Measurements from ENCODE around the gene CDPF1. TPM values are rescaled to one million over a fixed set of nuclear protein-coding genes. Genes with fewer than 3 reads are reported as not detected.

CDPF1 gene
- total RNA-seq, 1 experiment from 2014 or later, result 16.3 TPM

GRCh38 chr22:46239261-46240048, 10.6 kb downstream of the CDPF1 start:
- ChIA-PET POLR2A (no interaction called here), CTCF (no interaction called here), RAD21 (ENCODE audit: low non-redundant PET in 1 of 2, low total read pairs in 2 of 2, uncharacterized antibody in 2 of 2, unreplicated experiment in 2 of 2) (no interaction called here)
- no peak overlapping the region for H3K4me2 ChIP-seq (ENCODE audit: low read length)
- no peaks in the 10 kb centered on the region for H4K20me1 ChIP-seq (ENCODE audit: insufficient read depth)
- ATAC-seq, result no peak
- no peaks in the 10 kb centered on the region for H3K9me2 ChIP-seq (ENCODE audit: insufficient read depth)
- peaks cover 0 to 2% of the 10 kb centered on the region in 2 experiments; a peak in 1 of 4 replicates for H3K36me3 ChIP-seq (ENCODE audit: control insufficient read depth in 1 of 2, insufficient read depth in 2 of 2, low read length in 2 of 2)
- no peak overlapping the region for H3K9ac ChIP-seq (ENCODE audit: low read length)
- intact Hi-C loops (cut with micrococcal nuclease), result loop anchor here (10.0 kb wide), 1 partner anchor 85 kb away; the partner anchor contains the start of gene PPARA
- H3K79me2 ChIP-seq (ENCODE audit: insufficient read depth, low read length), result no peaks in the 10 kb centered on the region
- TF ChIP-seq TCF7L2 (IDR thresholded peaks at IDR 0.05; ENCODE audit: borderline replicate concordance, extremely low read depth, insufficient read depth, insufficient read length), result no peak
- no peaks in the 10 kb centered on the region for H3K27me3 ChIP-seq (ENCODE audit: insufficient read depth, low read length)
- no peaks in the 10 kb centered on the region for H3K9me3 ChIP-seq (ENCODE audit: control insufficient read depth in 1 of 2, insufficient read depth in 1 of 2, low read depth in 1 of 2, low read length in 2 of 2)
- DNase-seq (ENCODE audit: low read depth, low spot score), result no peak
- H3K4me3 ChIP-seq (replicated peaks in 1 of 2; ENCODE audit: low read depth in 1 of 2, low read length in 2 of 2), result no peak overlapping the region
- H2AFZ ChIP-seq (ENCODE audit: low read depth, low read length, poor library complexity, severe bottlenecking), result no peak overlapping the region
- no peaks in the 10 kb centered on the region for H3K4me1 ChIP-seq (ENCODE audit: control insufficient read depth in 1 of 2, insufficient read depth in 2 of 2, low read length in 2 of 2)
- no TSS peak for BruUV-seq (replicated peaks)
- H3K27ac ChIP-seq (ENCODE audit: low read depth, low read length), result no peak overlapping the region

DNA sequence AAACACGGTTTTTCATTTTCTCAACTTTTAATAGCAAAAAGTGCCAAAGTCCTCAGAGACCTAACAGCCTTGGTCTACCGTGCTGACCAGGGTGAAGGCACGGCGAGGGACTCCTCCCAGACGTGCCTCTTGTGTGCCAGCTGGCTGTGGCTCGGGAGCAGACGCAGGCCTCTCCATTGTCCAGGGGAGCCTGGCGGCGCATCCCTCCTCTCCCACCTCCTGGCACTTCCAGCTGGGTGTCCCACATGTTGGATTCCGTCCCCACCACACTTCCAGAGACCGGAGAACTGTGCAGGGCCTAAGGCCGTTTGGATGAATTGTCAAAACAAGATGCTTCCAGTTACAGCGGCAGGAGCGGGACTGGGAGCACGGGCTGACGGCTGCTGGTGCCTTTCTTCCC, 11.6 kb downstream of the CDPF1 start:
- no peak overlapping the region for H2AFZ ChIP-seq (ENCODE audit: low read depth, low read length, poor library complexity, severe bottlenecking)
- no peaks in the 10 kb centered on the region for H3K27me3 ChIP-seq (ENCODE audit: insufficient read depth, low read length)
- POLR2A ChIA-PET, result no interaction called here
- H3K9me3 ChIP-seq (ENCODE audit: control insufficient read depth in 1 of 2, insufficient read depth in 1 of 2, low read depth in 1 of 2, low read length in 2 of 2), result no peaks in the 10 kb centered on the region
- H3K27ac ChIP-seq (ENCODE audit: low read depth, low read length), result no peak overlapping the region
- RAD21 ChIA-PET (ENCODE audit: low non-redundant PET in 1 of 2, low total read pairs in 2 of 2, uncharacterized antibody in 2 of 2, unreplicated experiment in 2 of 2), result no interaction called here
- DNase-seq (ENCODE audit: low read depth, low spot score) (no peak), ATAC-seq (no peak)
- H4K20me1 ChIP-seq (ENCODE audit: insufficient read depth), result no peaks in the 10 kb centered on the region
- H3K4me2 ChIP-seq (ENCODE audit: low read length), result no peak overlapping the region
- no peak for TF ChIP-seq SP1 (IDR thresholded peaks at IDR 0.05; ENCODE audit: low read depth)
- TF ChIP-seq JUND (IDR thresholded peaks at IDR 0.05), result no peak
- no TSS peak for BruUV-seq (replicated peaks)
- H3K4me3 ChIP-seq (replicated peaks in 1 of 2; ENCODE audit: low read depth in 1 of 2, low read length in 2 of 2), result no peak overlapping the region
- peaks cover 0 to 2% of the 10 kb centered on the region in 2 experiments; a peak in 1 of 4 replicates for H3K36me3 ChIP-seq (ENCODE audit: control insufficient read depth in 1 of 2, insufficient read depth in 2 of 2, low read length in 2 of 2)
- no peaks in the 10 kb centered on the region for H3K79me2 ChIP-seq (ENCODE audit: insufficient read depth, low read length)
- H3K9ac ChIP-seq (ENCODE audit: low read length), result no peak overlapping the region
- H3K4me1 ChIP-seq (ENCODE audit: control insufficient read depth in 1 of 2, insufficient read depth in 2 of 2, low read length in 2 of 2), result no peaks in the 10 kb centered on the region
- H3K9me2 ChIP-seq (ENCODE audit: insufficient read depth), result no peaks in the 10 kb centered on the region
- intact Hi-C loops (cut with micrococcal nuclease), result no loop called here
- CTCF ChIA-PET, result no interaction called here

Measured in HCT116 (cell line).